AG04450 (cell line): Measurements from ENCODE around the gene ENO1. TPM values are rescaled to one million over a fixed set of nuclear protein-coding genes. Genes with fewer than 3 reads are reported as not detected.
A peak's percentile ranks its signal among the peaks of the same experiment; 100 is the strongest.

ENCODE experiments used
- CTCF ChIA-PET: fragments of 300-600, 350-600 bp; formaldehyde crosslinking; extraction: SDS; loops from one replicate; lab custom pipeline; 2022; ENCODE audit warnings: antibody characterized with exemption, inconsistent platforms; lab: Charles Lee
- POLR2A ChIA-PET: fragments of 350-600 bp; formaldehyde crosslinking; extraction: SDS; loops from one replicate; lab custom pipeline; 2021; ENCODE audit warnings: antibody characterized with exemption, inconsistent platforms; lab: Yijun Ruan, JAX
- DNase-seq: peaks from one replicate; pipeline ENCODE4 v3.0.0-alpha.2; 2011; ENCODE audit warnings: low read depth, low spot score
- H3K27ac ChIP-seq: one replicate; pipeline ENCODE4 v1.5.1; 2012; ENCODE audit warnings: low read depth, low read length, control low read depth
- H3K27me3 ChIP-seq: one replicate; pipeline ENCODE4 v1.6.0; 2012; ENCODE audit warnings: low read length; ENCODE audit not compliant: control insufficient read depth, insufficient read depth
- H3K4me3 ChIP-seq: 2 replicates; pipeline ENCODE4 v1.5.1; 2011; ENCODE audit warnings: mild to moderate bottlenecking, low read depth, low read length, control low read depth
- H3K9me3 ChIP-seq: 2 replicates; pipeline ENCODE4 v1.5.1; 2012; ENCODE audit warnings: low read length; ENCODE audit not compliant: control insufficient read depth, insufficient read depth
- polyA plus RNA-seq: library from polyadenylated mRNA; depleted of rRNA; stranded (reverse); fragments of >200 nt; gene quantifications from 2 replicates; pipeline ENCODE4 v1.2.3, GENCODE V29; 2011
- TF ChIP-seq, protein P1 (sequence below): IDR thresholded peaks from 2 replicates; pipeline ENCODE4 v1.5.1; 2011; ENCODE audit warnings: low read depth, low read length, control low read depth, inconsistent platforms

Gene ENO1
- polyA plus RNA-seq, 1 experiment: 1,423 TPM

GRCh38 chr1:8911416-8912309 is 33.2 kb upstream of the ENO1 start:
- H3K27ac ChIP-seq: peak overlapping the region; percentile 11
- no peaks in the 10 kb centered on the region for H3K27me3 ChIP-seq
- TF ChIP-seq, protein P1, sequence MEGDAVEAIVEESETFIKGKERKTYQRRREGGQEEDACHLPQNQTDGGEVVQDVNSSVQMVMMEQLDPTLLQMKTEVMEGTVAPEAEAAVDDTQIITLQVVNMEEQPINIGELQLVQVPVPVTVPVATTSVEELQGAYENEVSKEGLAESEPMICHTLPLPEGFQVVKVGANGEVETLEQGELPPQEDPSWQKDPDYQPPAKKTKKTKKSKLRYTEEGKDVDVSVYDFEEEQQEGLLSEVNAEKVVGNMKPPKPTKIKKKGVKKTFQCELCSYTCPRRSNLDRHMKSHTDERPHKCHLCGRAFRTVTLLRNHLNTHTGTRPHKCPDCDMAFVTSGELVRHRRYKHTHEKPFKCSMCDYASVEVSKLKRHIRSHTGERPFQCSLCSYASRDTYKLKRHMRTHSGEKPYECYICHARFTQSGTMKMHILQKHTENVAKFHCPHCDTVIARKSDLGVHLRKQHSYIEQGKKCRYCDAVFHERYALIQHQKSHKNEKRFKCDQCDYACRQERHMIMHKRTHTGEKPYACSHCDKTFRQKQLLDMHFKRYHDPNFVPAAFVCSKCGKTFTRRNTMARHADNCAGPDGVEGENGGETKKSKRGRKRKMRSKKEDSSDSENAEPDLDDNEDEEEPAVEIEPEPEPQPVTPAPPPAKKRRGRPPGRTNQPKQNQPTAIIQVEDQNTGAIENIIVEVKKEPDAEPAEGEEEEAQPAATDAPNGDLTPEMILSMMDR: no peak
- ChIA-PET POLR2A (no interaction called here), CTCF (interaction anchor here (1.3 to 9.5 kb wide), 2 partner anchors 93 kb away, joined by 3 to 162 read pairs; no protein-coding TSS in a partner anchor)
- no peak overlapping the region for H3K4me3 ChIP-seq
- no peak for DNase-seq
- peaks cover 7% of the 10 kb centered on the region; the same call in 1 of the 2 replicates for H3K9me3 ChIP-seq

DNA sequence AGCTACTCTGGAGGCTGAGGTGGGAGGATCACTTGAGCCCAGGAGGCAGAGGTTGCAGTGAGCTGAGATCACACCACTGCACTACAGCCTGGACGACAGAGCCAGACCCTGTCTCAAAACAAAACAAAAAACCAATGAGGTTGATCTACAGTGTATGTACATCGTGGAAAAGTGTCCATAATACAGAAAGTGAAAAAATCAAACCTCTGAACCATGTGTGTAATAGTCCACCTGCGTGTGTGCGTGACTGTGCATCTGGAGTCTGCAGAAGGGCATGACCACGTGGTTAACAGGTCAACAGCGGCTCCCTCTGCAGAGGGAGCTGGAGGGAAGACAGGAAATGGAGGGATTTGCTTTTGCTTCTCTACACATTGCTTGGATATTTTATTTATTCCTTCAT is 32.4 kb upstream of the ENO1 start:
- TF ChIP-seq, protein P1: no peak
- ChIA-PET CTCF (interaction anchor here (1.3 kb wide), 1 partner anchor 94 kb away, joined by 3 read pairs; no protein-coding TSS in a partner anchor), POLR2A (no interaction called here)
- no peak overlapping the region for H3K27ac ChIP-seq
- no peaks in the 10 kb centered on the region for H3K27me3 ChIP-seq
- H3K4me3 ChIP-seq: no peak overlapping the region
- peaks cover 7% of the 10 kb centered on the region; the same call in 1 of the 2 replicates for H3K9me3 ChIP-seq
- DNase-seq: no peak

- TF ChIP-seq, protein P1: no peak
- Histone ChIP-seq H3K9me3 (peaks cover 7% of the 10 kb centered on the region; the same call in 1 of the 2 replicates), H3K4me3 (no peak overlapping the region), H3K27me3 (no peaks in the 10 kb centered on the region), H3K27ac (no peak overlapping the region)
- CTCF ChIA-PET: interaction anchor here (1.3 kb wide), 1 partner anchor 94 kb away, joined by 3 read pairs; no protein-coding TSS in a partner anchor
- no peak for DNase-seq
- POLR2A ChIA-PET: no interaction called here
Measured at GRCh38 chr1:8910331-8910730, 31.8 kb upstream of the ENO1 start.

DNA sequence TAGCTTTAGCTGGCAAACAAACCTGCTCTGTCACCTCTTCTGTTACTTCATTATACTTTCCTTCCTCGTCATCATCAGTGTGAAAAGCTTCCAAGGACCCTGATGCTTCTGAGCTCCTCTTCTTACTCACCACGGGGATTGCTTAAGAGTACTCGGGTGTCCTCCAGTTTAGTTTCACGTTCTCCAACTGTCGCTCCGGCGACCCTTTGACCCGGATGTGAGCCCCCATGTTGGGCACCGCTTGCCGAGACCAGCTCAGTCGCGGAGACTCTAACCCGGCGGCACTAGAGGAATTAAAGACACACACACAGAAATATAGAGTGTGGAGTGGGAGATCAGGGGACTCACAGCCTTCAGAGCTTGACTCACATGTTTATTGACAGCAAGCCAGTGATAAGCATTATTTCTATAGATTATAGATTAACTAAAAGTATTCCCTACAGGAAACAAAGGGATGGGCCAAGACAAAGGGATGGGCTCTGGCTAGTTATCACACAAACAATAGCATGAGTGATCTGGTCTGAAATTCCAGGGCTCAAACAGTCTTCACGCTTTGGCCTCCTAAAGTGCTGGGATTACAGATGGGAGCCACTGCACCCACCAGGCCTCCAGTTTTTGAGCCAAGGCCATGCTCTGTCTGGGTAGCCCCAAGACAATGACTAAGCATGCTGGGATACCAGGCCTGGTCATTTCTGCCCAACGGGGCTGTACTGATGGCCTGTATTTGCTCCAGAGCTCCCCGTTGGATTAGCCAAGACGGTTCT is 30.1 kb upstream of the ENO1 start:
- Histone ChIP-seq H3K27ac (no peak overlapping the region), H3K27me3 (no peaks in the 10 kb centered on the region), H3K9me3 (peaks cover 7% of the 10 kb centered on the region; the same call in 1 of the 2 replicates), H3K4me3 (no peak overlapping the region)
- CTCF ChIA-PET: interaction anchor here (0.6 to 1.9 kb wide), 4 partner anchors 9 to 290 kb away, joined by 3 to 7 read pairs (median 4); no protein-coding TSS in a partner anchor
- TF ChIP-seq, protein P1: no peak
- POLR2A ChIA-PET: no interaction called here
- no peak for DNase-seq
